OCI-LY7 (cell line): ENCODE results near the gene TTC33. TPM values are rescaled to one million over a fixed set of nuclear protein-coding genes. Genes with fewer than 3 reads are reported as not detected.

ENCODE experiments used
- BruUV-seq: library from RNA; stranded (reverse); fragments of 400-500 nt; replicated peaks from 2 replicates; lab custom pipeline; 2021; lab: Mats Ljungman, UMichigan
- CTCF ChIA-PET: fragments of 300-600 bp; sonication (Branson Sonifier 250); formaldehyde crosslinking; loops from one replicate; lab custom pipeline; 2022; ENCODE audit warnings: antibody characterized with exemption; ENCODE audit not compliant: unreplicated experiment; lab: Charles Lee
- POLR2A ChIA-PET: fragments of 300-600 bp; sonication (Branson Sonifier 250); formaldehyde crosslinking; loops from one replicate; lab custom pipeline; 2022; ENCODE audit warnings: antibody characterized with exemption; lab: Charles Lee
- DNase-seq: peaks from one replicate; pipeline ENCODE4 v3.0.0-alpha.2; 2015; ENCODE audit warnings: low spot score
- H2AFZ ChIP-seq: fragments of 200-600 bp; sonication (generic), shearing (Covaris generic); 2 replicates; pipeline ENCODE4 v1.6.1; 2014; ENCODE audit warnings: mild to moderate bottlenecking, antibody characterized with exemption, low read length, moderate library complexity
- H3K27ac ChIP-seq: fragments of 200-600 bp; sonication (generic); 2 replicates; pipeline ENCODE4 v1.5.1; 2014; ENCODE audit warnings: mixed run types, low read depth, mild to moderate bottlenecking, moderate library complexity, low read length, inconsistent platforms; ENCODE audit not compliant: poor library complexity, severe bottlenecking
- H3K36me3 ChIP-seq: fragments of 200-600 bp; sonication (generic); 2 replicates; pipeline ENCODE4 v1.6.1; 2014; ENCODE audit warnings: mild to moderate bottlenecking, antibody characterized with exemption, low read length, moderate library complexity, mixed read lengths; ENCODE audit not compliant: insufficient read depth
- H3K4me1 ChIP-seq: fragments of 200-600 bp; sonication (generic); 2 replicates; pipeline ENCODE4 v1.5.1; 2014; ENCODE audit warnings: mild to moderate bottlenecking, low read length; ENCODE audit not compliant: insufficient read depth, poor library complexity, severe bottlenecking
- H3K4me2 ChIP-seq: fragments of 200-600 bp; sonication (generic); 2 replicates; pipeline ENCODE4 v1.6.1; 2014; ENCODE audit warnings: mild to moderate bottlenecking, low read length
- H3K4me3 ChIP-seq: fragments of 200-600 bp; sonication (generic); 2 replicates; pipeline ENCODE4 v1.5.1; 2014; ENCODE audit warnings: mild to moderate bottlenecking, low read depth, low read length; ENCODE audit not compliant: poor library complexity, severe bottlenecking
- H3K79me2 ChIP-seq: fragments of 200-600 bp; sonication (generic); 2 replicates; pipeline ENCODE4 v1.6.1; 2016; ENCODE audit warnings: low read depth, mild to moderate bottlenecking, low read length, moderate library complexity, mixed read lengths; ENCODE audit not compliant: insufficient read depth
- H3K9me2 ChIP-seq: fragments of 200-600 bp; sonication (generic); 2 replicates; pipeline ENCODE4 v1.6.1; 2016; ENCODE audit warnings: mild to moderate bottlenecking, low read length, mixed read lengths; ENCODE audit not compliant: insufficient read depth
- H3K9me3 ChIP-seq: fragments of 200-600 bp; sonication (generic); 2 replicates; pipeline ENCODE4 v1.6.1; 2014; ENCODE audit warnings: mild to moderate bottlenecking, mixed run types, low read length, mixed read lengths
- H4K20me1 ChIP-seq: fragments of 200-600 bp; sonication (generic); 2 replicates; pipeline ENCODE4 v1.6.1; 2014; ENCODE audit warnings: mild to moderate bottlenecking, antibody characterized with exemption, low read length, moderate library complexity, mixed read lengths; ENCODE audit not compliant: insufficient read depth
- CTCF ChIP-seq: fragments of 200-600 bp; sonication (generic); conservative IDR thresholded peaks from 2 replicates; pipeline ENCODE4 v1.5.1; 2014; ENCODE audit warnings: mild to moderate bottlenecking, antibody characterized with exemption, low read length, moderate library complexity, mixed read lengths
- EZH2phosphoT487 ChIP-seq: fragments of 200-600 bp; sonication (generic); IDR thresholded peaks from 2 replicates; pipeline ENCODE4 v1.6.1; 2018; ENCODE audit warnings: low read depth, borderline replicate concordance, mild to moderate bottlenecking, mixed run types, antibody characterized with exemption, low read length, moderate library complexity, mixed read lengths
- intact Hi-C: fragments of 100-400 bp; cut with micrococcal nuclease; formaldehyde crosslinking; loops from one replicate; pipeline ENCODE4 v1.10.0; 2022; ENCODE audit not compliant: unreplicated experiment
- total RNA-seq, 2 experiments: library from RNA; depleted of rRNA in 1 of 2; stranded (reverse); fragments of >200 nt in 1 of 2; shearing (Covaris generic) in 1 of 2; gene quantifications; 2 replicates each; pipeline ENCODE4 v1.2.3, GENCODE V29; 2014 to 2022

Gene TTC33
- total RNA-seq, 2 experiments from 2014 or later = 15.9 to 20.5 TPM

DNA sequence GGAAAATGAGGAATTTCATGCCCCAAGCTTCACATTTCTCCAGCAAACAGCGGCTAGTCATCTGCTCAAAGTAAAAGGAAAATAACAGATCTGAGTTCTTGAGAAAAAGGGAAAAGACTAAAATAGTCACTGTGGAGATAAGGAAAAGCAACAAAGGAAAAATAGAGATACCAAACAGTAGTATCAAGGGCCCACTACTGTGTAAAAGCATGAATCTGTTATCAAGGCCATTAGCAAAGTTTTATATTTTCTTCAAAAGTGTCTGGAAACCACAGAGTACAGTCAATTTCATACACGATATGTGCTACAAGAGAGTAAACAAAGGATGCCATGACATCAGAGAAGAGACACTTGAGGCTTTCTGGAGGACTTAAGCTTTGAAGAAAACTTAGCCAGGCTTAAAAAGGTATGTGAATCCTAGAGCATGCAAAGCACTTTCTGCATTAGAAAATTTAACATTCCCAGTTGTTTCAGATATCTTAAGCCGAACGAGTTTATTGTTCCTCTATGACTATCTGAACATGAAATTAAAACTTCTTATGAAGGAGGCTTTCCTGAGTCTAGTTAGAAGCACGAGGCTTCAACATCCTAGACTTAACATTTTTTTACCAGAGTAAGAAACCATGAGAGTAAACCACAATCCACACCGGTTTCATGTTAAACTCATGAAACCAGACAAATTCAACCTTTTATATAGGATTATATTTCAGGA, 1.2 kb downstream of the TTC33 start:
- Histone ChIP-seq H3K36me3 (peaks cover 19% of the 10 kb centered on the region; the same call in 1 of the 2 replicates), H4K20me1 (no peaks in the 10 kb centered on the region), H3K4me2 (peak overlapping the region; percentile 75), H2AFZ (peak overlapping the region; percentile 77; the same call in 1 of the 2 replicates), H3K4me3 (peak overlapping the region; percentile 75), H3K9me2 (no peaks in the 10 kb centered on the region), H3K79me2 (peaks cover 25% of the 10 kb centered on the region; the same call in 1 of the 2 replicates), H3K9me3 (no peaks in the 10 kb centered on the region), H3K27ac (peak overlapping the region; percentile 66), H3K4me1 (peaks cover 16% of the 10 kb centered on the region)
- ChIA-PET CTCF (no interaction called here), POLR2A (no interaction called here)
- intact Hi-C loops = loop anchor here (1.0 to 2.0 kb wide), 3 partner anchors 44 to 125 kb away; partner anchors contain the start of genes PRKAA1 and RPL37
- DNase-seq = no peak
- no peak for TF ChIP-seq EZH2phosphoT487
- TF ChIP-seq CTCF = no peak
- BruUV-seq = TSS peak; percentile 44

- TF ChIP-seq CTCF (no peak), EZH2phosphoT487 (no peak)
- intact Hi-C loops = no loop called here
- Histone ChIP-seq H3K4me1 (peaks cover 12% of the 10 kb centered on the region), H2AFZ (no peak overlapping the region), H3K9me2 (no peaks in the 10 kb centered on the region), H3K4me3 (no peak overlapping the region), H3K4me2 (peak overlapping the region; percentile 30; the same call in 1 of the 2 replicates), H3K9me3 (no peaks in the 10 kb centered on the region), H3K27ac (no peak overlapping the region), H3K79me2 (peaks cover 4% of the 10 kb centered on the region; the same call in 1 of the 2 replicates), H3K36me3 (peaks cover 38% of the 10 kb centered on the region), H4K20me1 (no peaks in the 10 kb centered on the region)
- no peak for DNase-seq
- POLR2A ChIA-PET = interaction anchor here (0.7 to 1.3 kb wide), 7 partner anchors 9 to 370 kb away, joined by 3 to 5 read pairs (median 3); partner anchors contain the start of gene TTC33
- no TSS peak for BruUV-seq
- CTCF ChIA-PET = no interaction called here
Observed at GRCh38 chr5:40746703-40747102, 9.1 kb downstream of the TTC33 start.

- BruUV-seq = no TSS peak
- intact Hi-C loops = no loop called here
- H3K4me1 ChIP-seq = peaks cover 12% of the 10 kb centered on the region
- no peak for DNase-seq
- H3K9me2 ChIP-seq = no peaks in the 10 kb centered on the region
- H2AFZ ChIP-seq = no peak overlapping the region
- peaks cover 65% of the 10 kb centered on the region for H3K36me3 ChIP-seq
- no peak overlapping the region for H3K27ac ChIP-seq
- H3K4me2 ChIP-seq = no peak overlapping the region
- H3K9me3 ChIP-seq = no peaks in the 10 kb centered on the region
- H3K4me3 ChIP-seq = no peak overlapping the region
- H4K20me1 ChIP-seq = no peaks in the 10 kb centered on the region
- ChIA-PET CTCF (no interaction called here), POLR2A (interaction anchor here (0.6 to 0.7 kb wide), 3 partner anchors 17 to 354 kb away, joined by 3 to 5 read pairs (median 3); no protein-coding TSS in a partner anchor)
- peaks cover 4% of the 10 kb centered on the region; the same call in 1 of the 2 replicates for H3K79me2 ChIP-seq
- TF ChIP-seq CTCF (no peak), EZH2phosphoT487 (no peak)
Observed at GRCh38 chr5:40743771-40744170, 12.0 kb downstream of the TTC33 start.
